ENCODE measurements around the gene LRRD1.

Gene LRRD1

DNA sequence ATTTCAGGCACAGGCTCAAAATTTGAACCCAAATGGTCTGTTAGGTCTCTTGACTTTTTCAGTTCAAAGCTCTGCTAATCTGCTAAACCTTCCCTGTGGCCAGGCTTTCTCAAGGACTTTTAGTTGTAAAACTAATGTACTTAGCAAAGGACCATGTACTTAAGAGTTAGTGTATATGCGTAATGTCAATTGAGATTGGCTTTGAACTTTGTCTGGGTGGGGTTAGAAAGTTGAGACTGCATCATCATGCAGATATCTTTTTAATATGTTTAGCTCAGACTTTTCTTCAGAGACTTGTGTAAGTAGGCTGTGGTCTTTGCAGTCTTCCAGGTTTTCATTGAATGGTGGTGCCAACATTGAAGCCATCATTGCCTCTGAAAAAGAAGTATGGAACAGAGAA lies 78.4 kb downstream of the LRRD1 start:
- H3K79me2 ChIP-seq (ENCODE audit: insufficient read depth, low read length): no peaks in the 10 kb centered on the region
- H2AFZ ChIP-seq (ENCODE audit: low read depth, low read length): no peak overlapping the region
- peaks cover 60% of the 10 kb centered on the region for H3K36me3 ChIP-seq (ENCODE audit: insufficient read depth, low read length)
- ATAC-seq (ENCODE audit: insufficient read depth, low read depth): no peak
- no peaks in the 10 kb centered on the region for H3K9me3 ChIP-seq (ENCODE audit: insufficient read depth, low read length, severe bottlenecking)
- TF ChIP-seq, protein P1, sequence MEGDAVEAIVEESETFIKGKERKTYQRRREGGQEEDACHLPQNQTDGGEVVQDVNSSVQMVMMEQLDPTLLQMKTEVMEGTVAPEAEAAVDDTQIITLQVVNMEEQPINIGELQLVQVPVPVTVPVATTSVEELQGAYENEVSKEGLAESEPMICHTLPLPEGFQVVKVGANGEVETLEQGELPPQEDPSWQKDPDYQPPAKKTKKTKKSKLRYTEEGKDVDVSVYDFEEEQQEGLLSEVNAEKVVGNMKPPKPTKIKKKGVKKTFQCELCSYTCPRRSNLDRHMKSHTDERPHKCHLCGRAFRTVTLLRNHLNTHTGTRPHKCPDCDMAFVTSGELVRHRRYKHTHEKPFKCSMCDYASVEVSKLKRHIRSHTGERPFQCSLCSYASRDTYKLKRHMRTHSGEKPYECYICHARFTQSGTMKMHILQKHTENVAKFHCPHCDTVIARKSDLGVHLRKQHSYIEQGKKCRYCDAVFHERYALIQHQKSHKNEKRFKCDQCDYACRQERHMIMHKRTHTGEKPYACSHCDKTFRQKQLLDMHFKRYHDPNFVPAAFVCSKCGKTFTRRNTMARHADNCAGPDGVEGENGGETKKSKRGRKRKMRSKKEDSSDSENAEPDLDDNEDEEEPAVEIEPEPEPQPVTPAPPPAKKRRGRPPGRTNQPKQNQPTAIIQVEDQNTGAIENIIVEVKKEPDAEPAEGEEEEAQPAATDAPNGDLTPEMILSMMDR (IDR thresholded peaks at IDR 0.05; ENCODE audit: borderline replicate concordance, extremely low read depth, low read length, poor library complexity, severe bottlenecking): no peak
- no peak for TF ChIP-seq EZH2 (IDR thresholded peaks at IDR 0.05; ENCODE audit: borderline replicate concordance, low read depth, low read length, severe bottlenecking)
- no peaks in the 10 kb centered on the region for H3K27me3 ChIP-seq (ENCODE audit: insufficient read depth, low read length, poor library complexity)
- H4K20me1 ChIP-seq (ENCODE audit: insufficient read depth, low read length): no peaks in the 10 kb centered on the region
- H3K4me1 ChIP-seq (ENCODE audit: insufficient read depth, low read length): no peaks in the 10 kb centered on the region
- H3K9ac ChIP-seq (ENCODE audit: low read depth, low read length): no peak overlapping the region
- no peak overlapping the region for H3K4me2 ChIP-seq (ENCODE audit: insufficient read depth, low read length)
- no peak for DNase-seq
- H3K27ac ChIP-seq (ENCODE audit: low read length): no peak overlapping the region
- no peak overlapping the region for H3K4me3 ChIP-seq (ENCODE audit: low read depth in 1 of 2, low read length in 2 of 2)

DNA sequence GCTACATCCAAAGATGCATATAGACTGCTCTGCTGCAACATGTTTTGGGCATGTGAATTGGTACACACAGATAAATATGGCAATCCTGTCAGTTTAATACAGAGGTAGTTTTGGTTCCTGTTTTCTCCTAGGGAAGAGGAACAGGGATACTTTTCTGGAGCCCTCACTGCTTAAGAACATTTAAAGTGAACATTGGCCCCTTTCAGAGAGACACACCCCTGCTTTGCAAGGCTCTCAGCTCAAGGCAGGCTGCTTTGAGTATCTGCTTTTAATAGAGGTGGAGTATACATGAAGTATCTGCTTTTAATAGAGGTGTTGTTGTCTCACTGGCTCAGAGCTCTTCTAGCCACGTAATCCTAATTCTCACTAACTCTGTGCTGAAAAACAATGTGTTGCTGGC lies 83.6 kb downstream of the LRRD1 start:
- H3K4me1 ChIP-seq (ENCODE audit: insufficient read depth, low read length): no peaks in the 10 kb centered on the region
- H4K20me1 ChIP-seq (ENCODE audit: insufficient read depth, low read length): no peaks in the 10 kb centered on the region
- H3K27me3 ChIP-seq (ENCODE audit: insufficient read depth, low read length, poor library complexity): no peaks in the 10 kb centered on the region
- H3K9me3 ChIP-seq (ENCODE audit: insufficient read depth, low read length, severe bottlenecking): no peaks in the 10 kb centered on the region
- H3K9ac ChIP-seq (ENCODE audit: low read depth, low read length): no peak overlapping the region
- peaks cover 62% of the 10 kb centered on the region for H3K36me3 ChIP-seq (ENCODE audit: insufficient read depth, low read length)
- ATAC-seq (ENCODE audit: insufficient read depth, low read depth) (no peak), DNase-seq (no peak)
- no peak overlapping the region for H3K27ac ChIP-seq (ENCODE audit: low read length)
- no peak overlapping the region for H3K4me3 ChIP-seq (ENCODE audit: low read depth in 1 of 2, low read length in 2 of 2)
- no peaks in the 10 kb centered on the region for H3K79me2 ChIP-seq (ENCODE audit: insufficient read depth, low read length)
- no peak overlapping the region for H2AFZ ChIP-seq (ENCODE audit: low read depth, low read length)
- TF ChIP-seq, protein P1 (IDR thresholded peaks at IDR 0.05; ENCODE audit: borderline replicate concordance, extremely low read depth, low read length, poor library complexity, severe bottlenecking): no peak
- no peak for TF ChIP-seq EZH2 (IDR thresholded peaks at IDR 0.05; ENCODE audit: borderline replicate concordance, low read depth, low read length, severe bottlenecking)
- no peak overlapping the region for H3K4me2 ChIP-seq (ENCODE audit: insufficient read depth, low read length)

All from DND-41 (cell line).